ENCODE data around the gene TNFSF10.
"Not testable (repeated sequence)": the region's sequence is repeated elsewhere in the genome, so short reads cannot be mapped to it uniquely, and the experiment has no call there.

TNFSF10 gene

DNA sequence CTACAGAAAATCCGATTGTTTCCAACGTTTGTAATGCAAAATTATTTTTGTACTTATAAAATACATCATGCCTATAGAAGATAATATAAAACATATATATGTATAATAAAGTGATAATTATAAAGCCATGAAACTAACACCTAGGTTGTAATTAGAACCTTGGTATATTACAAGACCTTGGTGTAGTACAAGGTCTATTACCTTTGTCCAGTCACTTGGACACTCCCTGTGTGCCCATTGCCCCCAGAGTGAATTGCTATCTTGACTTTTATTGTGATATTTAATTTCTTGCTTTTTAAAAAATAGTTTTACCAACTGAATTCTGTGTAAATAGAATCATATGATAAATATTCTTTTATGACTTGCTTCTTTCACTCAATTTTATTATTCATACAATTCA, 20.7 kb upstream of the TNFSF10 start:
- DNase-seq = no peak

GRCh38 chr3:172543419-172543818, 20.2 kb upstream of the TNFSF10 start:
- no peak for DNase-seq

DNA sequence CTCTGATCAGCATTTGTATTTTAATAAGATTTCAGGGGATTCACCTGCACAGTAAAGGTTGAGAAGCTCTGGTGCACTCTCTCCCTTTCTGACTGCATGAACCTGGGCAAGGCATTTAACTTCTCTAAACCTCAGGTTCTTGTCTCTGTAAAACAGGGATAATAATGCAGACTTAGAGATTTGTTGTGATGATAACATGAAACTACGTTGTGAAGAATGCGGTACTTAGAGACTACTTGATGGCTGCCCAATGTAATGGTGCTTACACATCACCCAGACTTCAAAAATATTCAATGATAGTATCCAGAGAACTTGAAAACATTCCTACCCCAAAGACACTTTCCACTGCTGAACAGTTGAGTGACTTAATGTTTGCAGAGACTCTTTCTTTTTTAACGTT, 19.8 kb upstream of the TNFSF10 start:
- DNase-seq = no peak

DNA sequence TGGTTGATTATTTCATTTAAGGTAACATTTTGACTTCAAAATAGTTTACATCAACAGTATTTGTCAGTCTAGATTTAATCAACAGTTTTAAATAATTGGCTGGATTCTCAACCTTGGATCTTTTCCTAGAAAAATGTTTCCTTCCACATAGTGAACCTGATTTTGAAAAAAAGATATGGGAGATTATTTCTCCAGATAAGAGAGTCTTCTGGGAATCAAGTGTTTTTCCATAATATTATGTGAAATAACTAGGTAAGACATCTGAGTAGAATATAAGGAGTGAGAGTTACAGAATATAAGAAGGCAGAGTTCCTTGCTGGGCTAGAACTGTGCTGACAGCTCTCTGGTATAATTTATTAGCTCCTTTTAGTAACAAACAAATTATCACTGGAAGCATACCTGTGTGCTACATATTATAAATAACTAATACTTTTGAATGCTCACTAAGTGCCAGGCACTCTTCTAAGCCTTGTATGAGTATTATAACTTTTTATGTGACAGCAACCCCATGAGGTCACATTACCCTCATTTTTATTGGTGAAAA, 18.8 kb upstream of the TNFSF10 start:
- no peak for DNase-seq

- DNase-seq = no peak
These were observed 16.8 kb upstream of the TNFSF10 start for GRCh38 chr3:172540049-172540448.

DNA sequence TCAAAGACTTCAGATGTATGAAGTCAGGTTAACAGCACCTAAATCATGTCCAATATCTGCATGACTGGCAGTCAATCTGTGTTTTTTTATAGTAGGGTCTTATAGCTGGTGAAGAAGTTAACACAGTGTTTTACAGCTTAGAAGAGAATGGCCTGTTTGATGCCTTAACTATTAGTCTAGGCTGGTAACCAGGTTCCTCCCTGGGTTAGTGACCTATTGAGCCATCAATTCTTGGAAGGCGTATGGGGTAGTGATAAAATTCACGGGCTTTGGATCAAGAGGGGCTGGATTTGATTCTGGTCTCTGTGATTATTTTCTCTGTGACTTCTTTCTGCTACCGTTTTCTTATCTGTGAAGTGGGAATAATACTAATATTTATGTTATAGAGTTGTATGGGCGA, 16.0 kb upstream of the TNFSF10 start:
- DNase-seq = no peak

DNA sequence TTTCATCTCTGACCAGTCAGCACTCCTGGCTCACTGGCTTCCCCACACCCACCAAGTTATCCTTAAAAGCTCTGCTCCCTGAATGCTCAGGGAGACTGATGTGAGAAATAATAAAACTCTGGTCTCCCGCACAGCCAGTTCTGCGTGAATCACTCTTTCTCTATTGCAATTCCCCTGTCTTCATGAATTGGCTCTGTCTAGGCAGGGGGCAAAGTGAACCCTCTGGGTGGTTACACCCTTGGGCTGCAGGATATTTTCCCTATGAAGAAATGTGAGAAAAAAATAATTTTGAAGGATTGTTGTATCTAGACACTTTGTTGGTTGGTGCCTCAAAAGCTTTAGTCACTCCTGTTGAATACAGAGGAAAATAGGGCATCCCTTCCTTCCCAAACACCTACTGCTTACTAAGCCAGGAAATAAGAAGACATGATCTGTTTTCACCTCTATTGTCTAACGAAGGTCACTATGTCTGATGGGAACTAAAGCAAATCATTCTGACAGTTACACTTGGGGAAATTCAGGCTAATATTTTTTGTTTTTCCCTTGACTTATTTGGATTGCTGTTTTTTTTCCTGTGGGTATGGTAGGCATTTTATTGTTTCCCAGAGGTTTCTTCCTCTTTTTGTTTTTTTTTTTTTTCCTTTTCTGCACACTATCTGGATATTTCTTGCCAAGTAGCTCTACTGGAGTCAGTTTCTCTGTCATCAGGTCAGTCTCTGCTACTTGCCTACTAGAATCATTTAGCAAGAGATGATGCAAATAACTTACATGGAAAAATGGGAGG, 15.3 kb upstream of the TNFSF10 start:
- DNase-seq = no peak

DNA sequence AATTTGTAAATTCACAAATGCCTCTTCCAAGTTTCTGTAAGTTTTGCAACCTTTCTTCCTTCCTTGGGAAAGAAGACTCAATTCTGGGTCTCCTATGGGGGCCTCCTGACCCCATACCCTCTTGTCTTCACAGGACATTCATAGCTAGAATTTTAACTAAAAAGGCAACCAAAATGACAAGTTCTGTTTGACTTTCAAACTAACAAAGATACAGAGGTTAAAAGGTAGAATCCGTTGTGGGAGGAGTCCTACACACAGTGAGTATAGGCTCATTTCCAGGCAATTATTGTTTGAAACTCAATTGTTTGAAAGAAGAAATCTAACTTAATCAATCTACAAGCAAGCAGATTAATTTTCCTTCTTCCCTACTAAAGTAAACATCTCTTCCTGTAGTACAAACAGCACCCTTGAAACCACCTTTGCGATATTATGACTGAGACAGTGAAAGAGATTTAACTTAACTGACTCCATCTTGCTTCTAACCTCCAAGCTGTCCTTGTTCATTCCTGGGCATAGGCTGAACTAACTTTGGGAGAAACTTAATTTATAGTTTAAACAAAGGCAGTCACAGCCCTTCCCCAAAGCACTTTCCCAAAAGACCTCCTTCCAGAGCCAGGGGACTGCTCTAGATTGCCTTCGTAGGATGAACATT, 14.4 kb upstream of the TNFSF10 start:
- DNase-seq = no peak

- DNase-seq = no peak
These were observed 13.8 kb upstream of the TNFSF10 start for GRCh38 chr3:172536993-172537419.

- no peak for DNase-seq
These were observed 13.3 kb upstream of the TNFSF10 start for GRCh38 chr3:172536505-172536904.

DNA sequence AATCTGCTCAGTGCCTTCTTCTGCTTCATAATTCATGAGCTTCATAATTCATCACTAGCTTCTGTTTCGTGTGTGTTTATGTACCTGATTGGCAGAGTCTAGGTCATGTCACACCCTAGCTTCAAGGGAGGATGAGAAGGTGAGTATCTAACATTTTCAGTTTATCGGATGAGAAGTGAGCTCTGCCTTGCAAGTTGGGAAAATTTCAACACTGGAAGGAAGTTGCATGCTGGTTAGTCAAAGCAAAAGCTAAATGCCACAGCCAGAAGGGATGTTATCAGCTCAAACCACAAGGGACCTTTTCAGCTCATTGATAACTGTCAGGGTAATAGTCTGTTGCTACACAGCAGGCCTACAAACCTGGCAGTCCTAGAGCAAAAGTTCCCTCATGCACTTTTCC, 7.3 kb upstream of the TNFSF10 start:
- DNase-seq = no peak

- no peak for DNase-seq
These were observed 6.9 kb upstream of the TNFSF10 start for GRCh38 chr3:172530101-172530561.

DNA sequence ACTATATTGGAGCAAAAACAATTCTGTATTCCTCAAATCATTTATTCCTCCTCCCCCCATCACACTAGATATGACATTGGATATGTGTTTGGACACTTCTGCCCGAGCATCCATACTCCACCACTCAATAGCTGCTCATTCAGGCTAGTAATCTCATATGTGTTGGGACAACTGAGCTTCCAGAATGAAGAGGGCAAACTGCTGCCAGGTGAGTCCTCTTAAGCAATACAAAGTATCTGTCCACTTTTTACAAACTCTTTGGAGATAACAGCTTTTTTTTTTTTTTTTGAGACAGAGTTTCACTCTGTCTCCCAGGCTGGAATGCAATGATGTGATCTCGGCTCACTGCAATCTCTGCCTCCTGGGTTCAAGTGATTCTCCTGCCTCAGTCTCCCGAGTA, 5.4 kb upstream of the TNFSF10 start:
- DNase-seq = no peak

DNA sequence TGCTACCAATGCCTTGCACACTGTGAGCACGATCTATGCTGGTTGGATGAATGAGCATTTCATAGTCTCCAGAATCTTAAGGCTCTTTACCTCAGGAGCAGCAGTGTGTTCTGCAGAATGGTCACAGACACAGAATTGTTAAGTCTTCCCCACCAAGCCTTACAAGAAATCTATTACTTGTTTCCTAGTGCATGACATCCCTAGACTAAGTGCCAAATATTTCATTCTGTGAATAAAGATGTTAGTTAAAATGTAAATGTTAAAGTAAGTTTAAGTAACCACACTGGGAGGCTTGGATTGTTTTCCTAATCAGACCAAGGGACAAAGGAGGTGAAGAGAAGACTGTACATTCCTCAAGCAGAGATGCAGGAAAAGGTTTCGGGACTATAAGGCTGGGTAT, 4.1 kb upstream of the TNFSF10 start:
- DNase-seq = no peak

GRCh38 chr3:172525116-172525613, 1.9 kb upstream of the TNFSF10 start:
- DNase-seq = no peak

DNA sequence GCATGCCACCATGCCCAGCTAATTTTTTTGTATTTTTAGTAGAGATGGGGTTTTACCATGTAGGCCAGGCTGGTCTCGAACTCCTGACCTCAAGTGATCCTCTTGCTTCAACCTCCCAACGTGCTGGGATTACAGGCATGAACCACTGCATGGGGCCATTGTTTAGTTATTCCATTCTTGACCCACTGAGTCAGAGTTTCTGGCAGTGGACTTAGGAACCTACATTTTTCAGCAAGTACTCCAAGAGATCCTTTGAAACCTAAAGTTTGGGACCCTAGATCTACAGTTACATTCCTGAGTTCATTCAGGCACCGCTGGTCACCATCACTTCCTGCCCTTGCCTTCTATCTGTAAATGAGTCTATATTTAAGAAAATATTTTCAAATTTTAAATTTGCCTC, 1.4 kb upstream of the TNFSF10 start:
- DNase-seq = peak; percentile 55

DNA sequence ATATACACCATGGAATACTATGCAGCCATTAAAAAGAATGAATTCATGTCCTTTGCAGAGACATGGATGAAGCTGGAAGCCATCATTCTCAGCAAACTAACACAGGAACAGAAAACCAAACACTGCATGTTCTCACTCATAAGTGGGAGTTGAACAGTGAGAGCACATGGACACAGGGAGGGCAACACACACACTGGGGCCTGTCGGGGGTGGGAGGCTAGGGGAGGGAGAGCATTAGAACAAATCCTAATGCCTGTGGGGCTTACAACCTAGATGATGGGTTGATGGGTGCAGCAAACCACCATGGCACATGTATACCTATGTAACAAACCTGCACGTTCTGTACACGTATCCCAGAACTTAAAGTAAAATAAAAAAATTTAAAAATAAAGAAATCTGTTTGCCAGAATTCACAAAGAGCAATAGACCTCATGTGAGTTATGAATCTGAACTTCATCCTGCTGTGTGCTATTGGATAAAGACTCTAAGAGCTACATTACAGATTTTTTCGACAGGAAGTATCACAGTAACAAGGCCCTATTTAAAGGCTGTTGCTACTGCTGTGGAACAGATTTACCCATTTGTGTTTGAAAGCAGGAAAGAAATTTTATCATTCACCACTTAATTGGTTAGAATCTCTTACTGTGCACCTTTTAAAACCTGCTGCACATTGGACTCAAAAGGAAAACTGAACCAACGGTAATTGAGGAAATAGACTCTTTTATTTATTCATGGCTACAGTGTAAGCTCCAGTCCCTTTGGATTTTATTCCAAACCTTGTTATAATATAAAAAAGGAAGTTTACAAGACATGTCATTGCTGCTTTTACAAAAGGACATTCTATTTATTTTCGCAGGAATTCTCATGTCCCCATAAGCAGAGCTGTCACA, 1.1 kb downstream of the TNFSF10 start:
- DNase-seq = not testable (repeated sequence)

- DNase-seq = peak; percentile 83
These were observed 2.9 kb downstream of the TNFSF10 start for GRCh38 chr3:172520301-172520831.

- DNase-seq = no peak
These were observed 3.5 kb downstream of the TNFSF10 start for GRCh38 chr3:172519740-172520139.

DNA sequence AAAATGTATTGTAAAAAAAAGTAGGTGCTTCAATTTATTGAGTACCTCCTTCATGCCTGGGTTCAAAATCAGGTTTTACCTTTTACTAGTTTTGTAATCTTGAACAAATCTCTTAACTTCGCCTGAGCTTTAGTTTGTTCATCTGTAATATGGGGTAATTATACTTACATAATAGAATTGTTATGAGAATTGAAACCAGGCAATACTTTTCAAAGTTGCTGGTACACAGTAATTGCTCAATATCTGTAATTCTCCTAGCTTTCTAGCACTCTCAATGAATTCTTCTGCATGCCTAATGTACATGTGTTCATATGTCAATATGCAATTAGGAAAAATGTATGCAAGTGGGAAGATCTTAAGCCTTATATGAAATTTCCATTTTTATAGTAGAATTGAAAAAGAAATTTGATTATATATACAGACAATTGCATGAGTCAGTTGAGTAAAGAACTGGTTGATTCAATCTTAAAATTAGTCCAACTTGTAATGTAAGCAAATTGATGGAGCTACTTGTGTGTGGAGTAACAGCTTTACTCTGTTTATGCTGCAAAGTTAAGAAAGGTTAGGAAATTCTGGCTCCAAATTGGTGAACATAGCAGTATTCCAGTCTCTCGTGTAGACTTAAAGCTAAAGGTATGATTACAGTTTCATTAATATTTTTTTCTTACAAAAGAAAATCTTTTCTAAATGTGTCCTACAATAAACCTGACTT, 4.1 kb downstream of the TNFSF10 start:
- no peak for DNase-seq

GRCh38 chr3:172517859-172518466, 5.3 kb downstream of the TNFSF10 start:
- peak; percentile 40 for DNase-seq

All from fibroblast of skin of scalp (primary cell).